K562 (cell line): ENCODE measurements around the gene PPARG. TPM values are rescaled to one million over a fixed set of nuclear protein-coding genes. Genes with fewer than 3 reads are reported as not detected.

ENCODE experiments used
- ATAC-seq: fragments of 200-7000 bp; cut with Tn5 transposase; 3 replicates; pipeline ENCODE4 v1.9.1; 2020; ENCODE audit warnings: moderate library complexity
- BruUV-seq: library from RNA; stranded (reverse); fragments of 400-500 nt; replicated peaks from 2 replicates; lab custom pipeline; 2021; lab: Mats Ljungman, UMichigan
- CTCF ChIA-PET: fragments of 300-600 bp; formaldehyde crosslinking; extraction: SDS; loops from one replicate; lab custom pipeline; 2021; ENCODE audit warnings: low intra/inter-chr PET ratio; lab: Yijun Ruan, JAX
- POLR2A ChIA-PET: fragments of 300-600, 350-650 bp; sonication (Branson Sonifier 250); formaldehyde crosslinking; extraction: SDS; loops from one replicate; lab custom pipeline; 2021; ENCODE audit warnings: antibody characterized with exemption, inconsistent platforms; lab: Yijun Ruan, JAX
- DNase-seq, 4 experiments: peaks; one replicate each; pipeline versions ENCODE4 v3.0.0 to v3.0.0-alpha.2; 2011 to 2018; ENCODE audit warnings: low spot score in 3 of 4, mixed read lengths in 3 of 4; ENCODE audit errors: extremely low read depth in 1 of 4
- FAIRE-seq: peaks from 2 replicates; lab custom pipeline; 2011; peaks lifted over from hg19 to GRCh38; lab: Jason Lieb, UNC
- H2AFZ ChIP-seq: 2 replicates; pipeline ENCODE4 v1.6.0; 2011; ENCODE audit warnings: low read depth, low read length, control low read depth, inconsistent platforms
- H3K27ac ChIP-seq: fragments of 200-600 bp; 3 replicates; pipeline ENCODE4 v1.8.0; 2011; ENCODE audit warnings: low read depth, mild to moderate bottlenecking, control low read depth, inconsistent platforms, low read length, moderate library complexity, mixed read lengths; ENCODE audit errors: extremely low read depth
- H3K27me3 ChIP-seq, 2 experiments: fragments of 300-600 bp in 1 of 2; 2 replicates in 1 of 2; 3 replicates in 1 of 2; pipeline versions ENCODE4 v1.6.0 to v1.8.0; 2011; ENCODE audit warnings: inconsistent platforms in 2 of 2, low read length in 2 of 2, mild to moderate bottlenecking in 1 of 2, mixed read lengths in 1 of 2, moderate library complexity in 1 of 2; ENCODE audit not compliant: control insufficient read depth in 2 of 2, insufficient read depth in 2 of 2
- H3K36me3 ChIP-seq: fragments of 300-600 bp; 3 replicates; pipeline ENCODE4 v1.8.0; 2011; ENCODE audit warnings: mild to moderate bottlenecking, low read length, inconsistent platforms; ENCODE audit not compliant: control insufficient read depth, insufficient read depth
- H3K4me1 ChIP-seq, 2 experiments: fragments of 200-600 bp in 1 of 2; replicated peaks in 1 of 2; 2 replicates in 1 of 2; 3 replicates in 1 of 2; pipeline versions ENCODE4 v1.5.1 to v1.8.0; 2011; ENCODE audit warnings: inconsistent platforms in 2 of 2, low read length in 2 of 2, mild to moderate bottlenecking in 1 of 2, mixed read lengths in 1 of 2, moderate library complexity in 1 of 2; ENCODE audit not compliant: control insufficient read depth in 2 of 2, insufficient read depth in 2 of 2
- H3K4me2 ChIP-seq: 2 replicates; pipeline ENCODE4 v1.6.1; 2011; ENCODE audit warnings: low read length, control low read depth, inconsistent platforms, mixed read lengths; ENCODE audit not compliant: insufficient read depth
- H3K4me3 ChIP-seq: fragments of 200-600 bp; sonication (generic), shearing (Covaris generic); 2 replicates; pipeline ENCODE4 v1.5.1; 2016; ENCODE audit warnings: control low read depth, inconsistent platforms
- H3K79me2 ChIP-seq: fragments of 200-600 bp; 3 replicates; pipeline ENCODE4 v1.8.0; 2011; ENCODE audit warnings: low read length, inconsistent platforms; ENCODE audit not compliant: control insufficient read depth, insufficient read depth
- H3K9ac ChIP-seq, 2 experiments: 2 replicates each; pipeline versions ENCODE4 v1.6.0 to v1.6.1; 2011; ENCODE audit warnings: low read depth in 2 of 2, low read length in 2 of 2, control low read depth in 1 of 2, inconsistent platforms in 1 of 2, mild to moderate bottlenecking in 1 of 2, mixed read lengths in 1 of 2; ENCODE audit not compliant: insufficient read depth in 1 of 2
- H3K9me1 ChIP-seq: one replicate; pipeline ENCODE4 v1.6.0; 2011; ENCODE audit warnings: inconsistent platforms, mild to moderate bottlenecking, low read length, moderate library complexity; ENCODE audit not compliant: control insufficient read depth, insufficient read depth
- H3K9me3 ChIP-seq: replicated peaks from 2 replicates; pipeline ENCODE4 v1.5.1; 2011; ENCODE audit warnings: low read depth, low read length, inconsistent platforms; ENCODE audit not compliant: control insufficient read depth, insufficient read depth
- H4K20me1 ChIP-seq: replicated peaks from 2 replicates; pipeline ENCODE4 v1.6.1; 2011; ENCODE audit warnings: low read length, inconsistent platforms, mixed read lengths; ENCODE audit not compliant: control insufficient read depth, insufficient read depth
- ARHGAP35 ChIP-seq: fragments of 450-650 bp; IDR thresholded peaks from 2 replicates; pipeline ENCODE4 v1.6.1; 2018; ENCODE audit not compliant: partially characterized antibody
- ATF6 ChIP-seq: sonication (generic); formaldehyde crosslinking; IDR thresholded peaks from 2 replicates; pipeline ENCODE4 v1.4.0; 2020; ENCODE audit warnings: mild to moderate bottlenecking, missing genetic modification reagents
- ATF7 ChIP-seq: fragments of 450-650 bp; IDR thresholded peaks from 2 replicates; pipeline ENCODE4 v1.7.1; 2014; ENCODE audit warnings: mild to moderate bottlenecking, moderate library complexity
- E2F1 ChIP-seq: sonication (generic); formaldehyde crosslinking; IDR thresholded peaks from 2 replicates; pipeline ENCODE4 v1.8.1; 2023; ENCODE audit warnings: mild to moderate bottlenecking, missing genetic modification reagents, moderate library complexity
- ETV6 ChIP-seq, 3 experiments: fragments of 150-350 bp in 1 of 3; sonication (generic) in 1 of 3; formaldehyde crosslinking in 1 of 3; IDR thresholded peaks; 2 replicates each; pipeline versions ENCODE4 v1.6.1 to v1.8.0; 2014 to 2022; ENCODE audit warnings: borderline replicate concordance in 2 of 3, low read depth in 2 of 3, antibody characterized with exemption in 1 of 3, low read length in 1 of 3, mild to moderate bottlenecking in 1 of 3, missing genetic modification reagents in 1 of 3
- FUS ChIP-seq: fragments of 200-400 bp; formaldehyde crosslinking; optimal IDR thresholded peaks from 2 replicates; pipeline ENCODE3; 2017; ENCODE audit warnings: low read depth, low read length
- HEY1 ChIP-seq: fragments of 250-450 bp; sonication (Bioruptor Pico); IDR thresholded peaks from 2 replicates; pipeline ENCODE4 v1.5.0; 2020; ENCODE audit warnings: mild to moderate bottlenecking, moderate library complexity, borderline replicate concordance
- HNRNPL ChIP-seq: fragments of 200-400 bp; formaldehyde crosslinking; IDR thresholded peaks from 2 replicates; pipeline ENCODE4 v1.6.1; 2017; ENCODE audit warnings: low read depth, mild to moderate bottlenecking, low read length
- HOXB6 ChIP-seq: fragments of 250-450 bp; sonication (Bioruptor Pico); IDR thresholded peaks from 2 replicates; pipeline ENCODE4 v1.5.1; 2022; ENCODE audit warnings: mild to moderate bottlenecking, borderline replicate concordance
- RBM34 ChIP-seq: fragments of 200-400 bp; formaldehyde crosslinking; IDR thresholded peaks from 2 replicates; pipeline ENCODE4 v1.6.1; 2018; ENCODE audit warnings: low read length, borderline replicate concordance; ENCODE audit not compliant: insufficient read depth
- SREBF1 ChIP-seq: fragments of 150-350 bp; IDR thresholded peaks from 2 replicates; pipeline ENCODE4 v1.6.1; 2014; ENCODE audit warnings: antibody characterized with exemption, low read depth, low read length, borderline replicate concordance
- XRCC5 ChIP-seq: fragments of 200-400 bp; formaldehyde crosslinking; IDR thresholded peaks from 2 replicates; pipeline ENCODE4 v1.6.1; 2017; ENCODE audit warnings: low read depth, mild to moderate bottlenecking, low read length
- ZFP1 ChIP-seq: fragments of 450-650 bp; formaldehyde crosslinking; IDR thresholded peaks from 2 replicates; pipeline ENCODE4 v1.4.0; 2020; ENCODE audit warnings: mild to moderate bottlenecking, mixed read lengths
- WGBS: fragments of 100-300 bp; shearing (Covaris generic); methylation state at CpG from one replicate; pipeline ENCODE4 v1.1.6; 2016; ENCODE audit warnings: low coverage, mixed read lengths; ENCODE audit not compliant: insufficient coverage; ENCODE audit errors: missing lambda C conversion rate; 5-methylcytosine and 5-hydroxymethylcytosine counted together
- in situ Hi-C: fragments of 300-500 bp; cut with MboI; formaldehyde crosslinking; loops from 4 replicates; pipeline ENCODE4 v1.15.0; 2018; ENCODE audit warnings: inconsistent platforms, mixed read lengths
- intact Hi-C: fragments of 100-400 bp; cut with micrococcal nuclease; formaldehyde crosslinking; loops from 2 replicates; pipeline ENCODE4 v1.14.2; 2022
- polyA plus RNA-seq, 8 experiments: library from polyadenylated mRNA; depleted of rRNA in 4 of 8; stranded (reverse) in 5 of 8; unstranded in 3 of 8; fragments of >200 nt; fragmentation: Nextera tagmentation in 2 of 8; fragmentation: Illumina TruSeq in 1 of 8; extraction: Ambion mirVana in 2 of 8; extraction: Trizol in 1 of 8; gene quantifications; 2 replicates each; pipeline versions ENCODE4 v1.2.1 to v1.2.3, GENCODE V29; 2011 to 2014; ENCODE audit warnings: inconsistent platforms in 1 of 8, missing spikeins in 1 of 8
- total RNA-seq, 7 experiments: library from RNA; depleted of rRNA in 6 of 7; stranded (reverse); fragments of >200 nt in 6 of 7; fragmentation: Illumina TruSeq in 2 of 7; extraction: Trizol in 2 of 7; gene quantifications; 2 replicates each; pipeline versions ENCODE4 v1.2.1 to v1.2.3, GENCODE V29; 2011 to 2021; ENCODE audit warnings: low replicate concordance in 1 of 7

The PPARG gene
- total and polyA plus RNA-seq, 9 of the 15 experiments (the other 6 are each of a cell fraction or from before 2014, with no cell fraction given), result not detected

GRCh38 chr3:12363397-12364195 lies 74.7 kb downstream of the PPARG start:
- H3K4me3 ChIP-seq, result no peak overlapping the region
- ATAC-seq, result no peak
- H3K79me2 ChIP-seq, result no peaks in the 10 kb centered on the region
- H3K9me1 ChIP-seq, result no peaks in the 10 kb centered on the region
- FAIRE-seq, result no peak
- no peak overlapping the region for H3K4me2 ChIP-seq
- no peak overlapping the region for H3K9ac ChIP-seq
- TF ChIP-seq SREBF1 (no peak), ATF7 (no peak), HOXB6 (CRISPR knock-in tag) (no peak), ETV6 (IDR thresholded peaks at IDR 0.05; ENCODE audit: borderline replicate concordance in 1 of 2, low read depth in 2 of 2, low read length in 1 of 2) (no peak), ETV6 (CRISPR knock-in tag; IDR thresholded peaks at IDR 0.05; ENCODE audit: borderline replicate concordance) (no peak), FUS (no peak), ARHGAP35 (no peak), HEY1 (CRISPR knock-in tag) (no peak), E2F1 (no peak), HNRNPL (no peak), ATF6 (CRISPR knock-in tag) (no peak), RBM34 (no peak), ZFP1 (no peak), XRCC5 (no peak)
- no peak overlapping the region for H3K27ac ChIP-seq
- H3K36me3 ChIP-seq, result no peaks in the 10 kb centered on the region
- BruUV-seq, result no TSS peak
- CTCF ChIA-PET, result no interaction called here
- H3K4me1 ChIP-seq, result no peaks in the 10 kb centered on the region
- no peak overlapping the region for H2AFZ ChIP-seq
- H3K9me3 ChIP-seq, result no peaks in the 10 kb centered on the region; the same call in 1 of the 2 replicates
- intact Hi-C loops (no loop called here), in situ Hi-C loops (no loop called here)
- under 1% methylated on average over 6 of the region's 6 CpGs for WGBS
- H4K20me1 ChIP-seq, result no peaks in the 10 kb centered on the region
- H3K27me3 ChIP-seq, result no peaks in the 10 kb centered on the region; a peak in 1 of 5 replicates
- POLR2A ChIA-PET, result no interaction called here
- DNase-seq, result no peak
